GM21737 (cell line): ENCODE results near the gene C8B.

Experiments
- ATAC-seq: cut with Tn5 transposase; IDR thresholded peaks from one replicate; pipeline ENCODE4 v1.9.1; 2021; ENCODE audit warnings: mild to moderate bottlenecking, moderate library complexity; ENCODE audit not compliant: unreplicated experiment

C8B gene

GRCh38 chr1:56965916-56966697 is at the start of gene C8B:
C8B (minus strand) TSS chr1:56966015; CDS start chr1:56965948, 67 bp downstream.
- ATAC-seq: no peak

- ATAC-seq: no peak
Observed at GRCh38 chr1:57015071-57015470, 49.3 kb upstream of the C8B start.

- ATAC-seq: no peak
Observed at GRCh38 chr1:57013522-57013921, 47.7 kb upstream of the C8B start.

- ATAC-seq: no peak
Observed at GRCh38 chr1:57012315-57012714, 46.5 kb upstream of the C8B start.

GRCh38 chr1:57010511-57010910 is 44.7 kb upstream of the C8B start:
- ATAC-seq: no peak

- no peak for ATAC-seq
Observed at GRCh38 chr1:57007948-57008347, 42.1 kb upstream of the C8B start.

GRCh38 chr1:57007472-57007871 is 41.7 kb upstream of the C8B start:
- ATAC-seq: no peak

GRCh38 chr1:57003398-57004139 is 37.8 kb upstream of the C8B start:
- no peak for ATAC-seq

- no peak for ATAC-seq
Observed at GRCh38 chr1:56995414-56996100, 29.7 kb upstream of the C8B start.

- ATAC-seq: no peak
Observed at GRCh38 chr1:56993475-56993874, 27.7 kb upstream of the C8B start.

- ATAC-seq: no peak
Observed at GRCh38 chr1:56992318-56993125, 26.7 kb upstream of the C8B start.

GRCh38 chr1:56991576-56991975 is 25.8 kb upstream of the C8B start:
- no peak for ATAC-seq

- no peak for ATAC-seq
Observed at GRCh38 chr1:56986397-56986796, 20.6 kb upstream of the C8B start.

GRCh38 chr1:56985857-56986256 is 20.0 kb upstream of the C8B start:
- ATAC-seq: no peak

GRCh38 chr1:56983484-56983883 is 17.7 kb upstream of the C8B start:
- no peak for ATAC-seq

GRCh38 chr1:56979986-56980755 is 14.4 kb upstream of the C8B start:
- ATAC-seq: no peak

GRCh38 chr1:56978819-56979218 is 13.0 kb upstream of the C8B start:
- ATAC-seq: no peak

GRCh38 chr1:56977910-56978309 is 12.1 kb upstream of the C8B start:
- no peak for ATAC-seq

GRCh38 chr1:56975446-56975845 is 9.6 kb upstream of the C8B start:
- ATAC-seq: no peak
